HG03095 (cell line): ENCODE results near the gene SUPT4H1.
A peak's percentile ranks its signal among the peaks of the same experiment; 100 is the strongest.

Source experiments
- ATAC-seq: cut with Tn5 transposase; IDR thresholded peaks from one replicate; pipeline ENCODE4 v1.9.1; 2021; ENCODE audit warnings: moderate library complexity; ENCODE audit not compliant: unreplicated experiment

Gene SUPT4H1

DNA sequence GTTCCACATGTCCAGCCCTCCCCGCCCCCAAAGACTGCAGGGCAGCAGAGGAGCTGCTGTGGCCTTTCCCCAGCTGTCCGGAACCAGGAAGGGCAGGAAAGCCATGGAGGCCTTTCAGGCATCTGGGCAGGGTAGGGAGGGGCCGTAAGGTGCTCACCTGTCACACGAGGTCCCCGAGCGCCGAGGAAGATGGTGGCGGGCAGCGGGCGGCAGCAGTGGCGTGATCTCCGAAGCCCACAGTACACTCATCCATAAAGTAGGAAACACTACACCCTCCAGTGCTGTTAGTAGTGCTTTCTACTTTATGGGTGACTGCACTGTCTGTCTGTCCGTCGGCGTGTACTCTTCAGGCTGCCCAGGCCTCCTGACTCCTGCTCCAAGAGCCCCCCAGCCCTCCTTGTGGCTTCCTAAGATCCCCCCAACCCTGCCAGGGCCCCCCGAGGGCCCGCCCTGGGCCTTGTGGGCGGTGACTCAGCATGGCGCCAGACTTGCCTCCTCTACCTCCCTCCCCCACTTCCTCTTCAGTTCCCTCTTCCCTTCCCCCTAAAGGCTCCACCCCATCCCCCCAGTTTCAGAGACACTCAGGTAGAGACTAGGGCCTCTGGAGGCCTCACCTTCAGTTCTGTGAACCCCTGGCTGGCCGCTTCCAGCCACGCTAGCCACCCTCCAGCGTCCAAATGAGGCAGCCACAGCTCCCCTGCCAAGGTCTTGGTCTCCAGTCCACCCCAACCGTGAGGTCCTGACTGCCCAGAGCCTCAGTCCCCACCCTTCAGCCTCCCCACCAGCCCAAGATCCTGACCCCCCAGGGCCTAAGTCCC, 20.8 kb downstream of the SUPT4H1 start:
- no peak for ATAC-seq

- ATAC-seq: no peak
Measured at GRCh38 chr17:58330538-58330996, 21.4 kb downstream of the SUPT4H1 start.

- ATAC-seq: peak; percentile 2
Measured at GRCh38 chr17:58329810-58330537, 22.0 kb downstream of the SUPT4H1 start.

- ATAC-seq: peak; percentile 37
Measured at GRCh38 chr17:58329035-58329809, 22.8 kb downstream of the SUPT4H1 start.

DNA sequence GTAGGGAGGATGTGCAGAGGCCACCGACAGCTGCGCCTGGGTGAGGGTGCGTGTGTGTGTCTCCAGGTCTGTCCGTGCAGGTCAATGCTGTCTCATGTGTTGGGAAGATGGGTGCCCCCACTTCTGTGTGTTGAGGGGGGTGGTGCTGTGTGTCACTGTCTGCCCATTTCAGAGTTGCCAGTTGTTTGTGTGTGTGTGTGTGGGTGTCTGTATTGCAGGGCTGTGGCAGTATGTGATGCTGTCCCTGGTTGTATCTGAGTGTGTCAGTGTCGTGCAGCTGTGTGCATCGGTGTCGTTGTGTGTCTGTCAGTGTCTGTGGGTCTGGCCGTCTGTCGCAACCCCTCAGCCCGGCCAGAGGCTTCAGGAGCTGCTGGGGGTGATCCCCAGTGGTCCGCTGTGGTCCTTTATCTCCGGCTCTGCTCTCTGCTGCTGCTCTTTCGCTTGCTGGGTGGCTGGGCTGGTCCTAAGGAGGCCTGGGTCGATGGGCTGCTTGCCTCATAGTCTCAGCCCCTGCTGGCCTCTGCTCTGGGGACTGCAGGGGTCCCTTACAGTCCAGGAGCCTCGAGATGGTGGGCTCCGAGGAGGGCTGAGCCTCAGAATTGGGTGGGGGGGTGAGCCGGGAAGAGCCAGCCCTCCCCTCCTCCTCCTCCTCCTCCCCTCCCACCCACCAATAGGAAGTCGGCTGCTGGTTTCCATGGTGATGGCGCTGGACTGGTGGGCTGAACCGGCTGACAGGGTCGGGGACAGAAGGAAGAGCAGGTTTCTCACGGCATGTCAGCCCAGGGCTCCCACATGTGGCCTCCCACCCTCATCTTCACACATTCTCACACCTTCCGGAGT, 23.6 kb downstream of the SUPT4H1 start, which contains the start of gene TSPOAP1:
TSPOAP1 (minus strand) TSS at position 601 of the 840 bp plus-strand sequence. CDS start 875 bp downstream, outside the sequence.
- ATAC-seq: no peak

DNA sequence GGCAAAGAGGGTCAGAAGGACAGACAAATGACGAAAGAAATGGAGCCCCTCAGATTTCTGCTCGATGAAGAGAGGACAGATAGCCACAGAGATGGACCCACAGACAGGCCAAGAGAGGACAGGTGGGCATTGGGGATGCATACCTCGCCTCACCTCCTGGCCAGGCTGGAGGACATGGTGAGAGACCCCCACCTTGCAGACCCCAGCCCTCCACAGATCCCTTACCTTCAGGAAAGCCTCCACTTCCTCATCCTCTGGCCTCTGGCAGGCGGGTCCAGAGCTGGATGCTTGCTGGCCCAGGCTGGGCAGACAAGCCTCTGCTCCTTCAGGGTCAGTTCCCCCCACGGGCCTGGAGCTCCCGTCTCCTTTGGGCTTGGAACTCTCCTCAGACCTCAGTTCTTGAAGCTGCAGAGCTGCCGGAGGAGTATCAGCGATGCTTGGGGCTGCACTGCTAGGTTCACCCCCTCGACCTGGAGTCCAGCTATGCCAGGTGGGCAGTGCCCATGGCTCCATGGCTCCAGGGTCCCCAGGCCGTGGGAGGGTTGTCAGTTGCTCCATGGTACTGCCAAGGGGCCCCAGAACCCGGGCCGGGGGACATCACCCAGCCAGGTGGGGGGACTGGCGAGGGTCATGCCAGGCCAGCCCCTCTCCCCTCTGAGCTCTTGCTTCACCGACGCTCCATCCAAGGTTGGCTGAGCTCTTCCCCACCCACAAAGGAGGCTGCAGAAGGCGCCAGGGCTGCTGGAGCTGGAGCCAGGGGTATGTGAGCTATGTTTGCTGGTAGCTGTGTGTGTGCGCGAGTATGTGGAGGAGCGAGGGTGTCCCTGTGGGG, 24.4 kb downstream of the SUPT4H1 start:
- ATAC-seq: no peak

GRCh38 chr17:58326609-58327362, 25.2 kb downstream of the SUPT4H1 start:
- ATAC-seq: no peak

DNA sequence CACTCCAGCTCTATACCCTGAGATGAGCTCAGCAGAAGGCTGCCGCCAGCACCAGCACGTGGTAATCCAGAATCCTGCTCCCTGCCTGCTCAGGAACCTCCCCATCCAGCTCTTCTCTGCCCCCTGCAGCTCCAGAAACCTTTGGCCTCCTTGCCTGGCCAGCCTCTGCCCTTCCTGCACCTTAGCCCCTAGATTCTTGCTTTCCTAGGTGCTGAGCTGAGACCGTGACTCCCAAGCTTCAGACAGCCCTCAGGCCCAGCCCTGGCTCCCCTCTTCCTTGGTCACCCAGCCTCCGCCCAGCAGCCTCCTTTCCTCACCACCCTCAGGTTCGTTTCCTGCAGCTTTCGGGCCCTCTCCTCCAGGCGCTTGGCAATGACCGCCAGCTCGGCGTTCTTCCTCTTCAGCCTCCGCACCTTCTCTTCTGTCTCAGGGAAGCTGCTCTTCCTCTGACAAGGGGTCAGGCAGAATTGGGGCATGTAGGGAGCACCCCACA, 26.0 kb downstream of the SUPT4H1 start:
- ATAC-seq: no peak

- no peak for ATAC-seq
Measured at GRCh38 chr17:58325289-58325726, 26.7 kb downstream of the SUPT4H1 start.

GRCh38 chr17:58324409-58325288, 27.4 kb downstream of the SUPT4H1 start:
- no peak for ATAC-seq

- ATAC-seq: no peak
Measured at GRCh38 chr17:58324056-58324408, 28.0 kb downstream of the SUPT4H1 start.

DNA sequence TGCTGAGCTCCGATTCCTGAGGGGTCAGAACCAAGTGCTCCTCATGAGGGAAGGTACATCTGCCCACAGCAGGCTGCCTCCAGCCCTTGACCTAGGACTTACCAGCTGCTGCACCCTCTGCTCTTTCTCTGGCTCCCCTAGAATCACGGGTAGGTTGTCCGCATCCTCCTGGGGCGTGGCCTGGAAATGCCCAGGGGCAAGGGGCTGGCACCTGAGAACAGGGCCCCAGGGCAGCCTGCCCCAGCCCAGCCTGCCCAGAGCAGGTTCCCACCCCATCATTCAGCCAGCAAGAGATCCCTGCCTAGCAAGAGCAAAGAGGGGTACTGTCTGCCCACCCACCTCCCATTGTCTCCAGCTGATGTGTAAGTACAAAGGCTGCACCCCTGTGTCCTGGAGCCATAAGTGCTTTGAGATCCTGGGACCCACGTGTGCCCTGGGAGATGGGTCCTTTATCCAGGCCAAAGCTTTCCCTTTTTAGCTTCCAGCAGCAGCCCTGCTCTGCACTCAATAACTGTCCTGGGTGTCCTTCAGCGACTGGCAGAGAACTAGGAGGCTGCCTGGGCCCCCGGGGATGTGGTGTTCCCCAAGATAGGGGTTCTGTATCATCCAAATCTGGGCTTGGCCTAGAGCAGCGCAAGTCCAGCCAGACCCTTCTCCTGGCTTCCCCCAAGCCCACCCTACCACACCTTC, 28.5 kb downstream of the SUPT4H1 start:
- ATAC-seq: no peak

DNA sequence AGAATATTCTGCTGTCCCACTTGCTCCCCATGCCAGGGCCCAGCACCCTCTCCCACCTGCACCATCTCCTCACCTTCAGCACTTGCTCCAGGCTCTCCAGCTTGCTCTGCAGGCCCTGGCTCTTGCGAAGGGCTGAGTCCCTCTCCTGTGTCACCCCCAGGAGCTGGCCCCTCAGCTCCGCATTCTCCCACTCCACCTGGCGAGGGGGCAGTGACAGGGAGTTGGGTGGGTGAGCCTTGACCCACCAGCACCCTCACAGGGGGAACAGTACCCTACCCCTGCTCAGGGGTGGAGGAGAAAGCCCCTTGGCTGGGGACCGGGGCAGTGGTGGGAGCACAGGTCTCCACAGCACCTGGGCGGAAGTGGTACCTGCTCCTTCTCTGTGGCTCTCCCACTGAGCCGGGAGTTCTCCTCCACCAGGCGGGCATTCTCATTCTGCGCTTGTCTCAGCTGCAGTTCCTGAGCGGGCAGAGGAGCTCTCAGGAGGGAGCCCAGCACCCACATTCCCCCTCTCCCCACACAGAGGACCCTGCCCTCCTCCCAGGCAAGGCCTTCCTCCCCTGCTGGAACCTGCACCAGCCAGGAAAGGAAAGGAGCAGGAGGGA, 29.3 kb downstream of the SUPT4H1 start:
- no peak for ATAC-seq

GRCh38 chr17:58321571-58322525, 30.2 kb downstream of the SUPT4H1 start:
- no peak for ATAC-seq

GRCh38 chr17:58320570-58321323, 31.3 kb downstream of the SUPT4H1 start:
- ATAC-seq: no peak
